ENCODE results near the gene CHORDC1. TPM values are rescaled to one million over a fixed set of nuclear protein-coding genes. Genes with fewer than 3 reads are reported as not detected.

Gene CHORDC1
- total RNA-seq, 1 donor from 2014 or later = 31.9 TPM

GRCh38 chr11:90204407-90204806 is 18.4 kb downstream of the CHORDC1 start:
- Mint-ChIP-seq H3K36me3 (ENCODE audit: low read depth) (peaks cover 13% of the 10 kb centered on the region), H3K27me3 (ENCODE audit: low read depth) (no peaks in the 10 kb centered on the region), H3K4me1 (ENCODE audit: low read depth) (peaks cover 17% of the 10 kb centered on the region), H3K27ac (ENCODE audit: unreplicated experiment) (no peak overlapping the region), H3K4me3 (ENCODE audit: unreplicated experiment) (no peak overlapping the region), H3K9me3 (ENCODE audit: low read depth) (no peaks in the 10 kb centered on the region)
- no peak for TF ChIP-seq CTCF (IDR thresholded peaks at IDR 0.05)
- no peak for DNase-seq (ENCODE audit: low spot score)

GRCh38 chr11:90202342-90202741 is 20.5 kb downstream of the CHORDC1 start:
- H3K4me1 Mint-ChIP-seq (ENCODE audit: low read depth) = peaks cover 17% of the 10 kb centered on the region
- no peak overlapping the region for H3K27ac Mint-ChIP-seq (ENCODE audit: unreplicated experiment)
- no peaks in the 10 kb centered on the region for H3K9me3 Mint-ChIP-seq (ENCODE audit: low read depth)
- no peaks in the 10 kb centered on the region for H3K27me3 Mint-ChIP-seq (ENCODE audit: low read depth)
- no peak overlapping the region for H3K4me3 Mint-ChIP-seq (ENCODE audit: unreplicated experiment)
- H3K36me3 Mint-ChIP-seq (ENCODE audit: low read depth) = peaks cover 14% of the 10 kb centered on the region
- DNase-seq (ENCODE audit: low spot score) = no peak
- no peak for TF ChIP-seq CTCF (IDR thresholded peaks at IDR 0.05)

GRCh38 chr11:90197377-90197776 is 25.5 kb downstream of the CHORDC1 start:
- Mint-ChIP-seq H3K27ac (ENCODE audit: unreplicated experiment) (no peak overlapping the region), H3K27me3 (ENCODE audit: low read depth) (no peaks in the 10 kb centered on the region), H3K36me3 (ENCODE audit: low read depth) (peaks cover 10% of the 10 kb centered on the region), H3K4me1 (ENCODE audit: low read depth) (no peaks in the 10 kb centered on the region), H3K4me3 (ENCODE audit: unreplicated experiment) (no peak overlapping the region), H3K9me3 (ENCODE audit: low read depth) (no peaks in the 10 kb centered on the region)
- TF ChIP-seq CTCF (IDR thresholded peaks at IDR 0.05) = no peak
- DNase-seq (ENCODE audit: low spot score) = no peak

- peaks cover 4% of the 10 kb centered on the region for H3K36me3 Mint-ChIP-seq (ENCODE audit: low read depth)
- no peak overlapping the region for H3K27ac Mint-ChIP-seq (ENCODE audit: unreplicated experiment)
- H3K4me3 Mint-ChIP-seq (ENCODE audit: unreplicated experiment) = no peak overlapping the region
- no peak for TF ChIP-seq CTCF (IDR thresholded peaks at IDR 0.05)
- no peak for DNase-seq (ENCODE audit: low spot score)
- no peaks in the 10 kb centered on the region for H3K9me3 Mint-ChIP-seq (ENCODE audit: low read depth)
- no peaks in the 10 kb centered on the region for H3K27me3 Mint-ChIP-seq (ENCODE audit: low read depth)
- no peaks in the 10 kb centered on the region for H3K4me1 Mint-ChIP-seq (ENCODE audit: low read depth)
Measured at GRCh38 chr11:90192869-90193582, 29.8 kb downstream of the CHORDC1 start.

- Mint-ChIP-seq H3K9me3 (ENCODE audit: low read depth) (no peaks in the 10 kb centered on the region), H3K36me3 (ENCODE audit: low read depth) (no peaks in the 10 kb centered on the region), H3K27ac (ENCODE audit: unreplicated experiment) (no peak overlapping the region), H3K4me1 (ENCODE audit: low read depth) (no peaks in the 10 kb centered on the region), H3K4me3 (ENCODE audit: unreplicated experiment) (no peak overlapping the region), H3K27me3 (ENCODE audit: low read depth) (no peaks in the 10 kb centered on the region)
- DNase-seq (ENCODE audit: low spot score) = no peak
- no peak for TF ChIP-seq CTCF (IDR thresholded peaks at IDR 0.05)
Measured at GRCh38 chr11:90189011-90189410, 33.8 kb downstream of the CHORDC1 start.

All from chondrocyte (in vitro differentiated cells).